NCI-H1048 (cell line): Measurements from ENCODE around the gene TUBGCP6.

Experiments
- DNase-seq: peaks from one replicate; lab custom pipeline; 2025; lab: John Stamatoyannopoulos, UW

Gene TUBGCP6

DNA sequence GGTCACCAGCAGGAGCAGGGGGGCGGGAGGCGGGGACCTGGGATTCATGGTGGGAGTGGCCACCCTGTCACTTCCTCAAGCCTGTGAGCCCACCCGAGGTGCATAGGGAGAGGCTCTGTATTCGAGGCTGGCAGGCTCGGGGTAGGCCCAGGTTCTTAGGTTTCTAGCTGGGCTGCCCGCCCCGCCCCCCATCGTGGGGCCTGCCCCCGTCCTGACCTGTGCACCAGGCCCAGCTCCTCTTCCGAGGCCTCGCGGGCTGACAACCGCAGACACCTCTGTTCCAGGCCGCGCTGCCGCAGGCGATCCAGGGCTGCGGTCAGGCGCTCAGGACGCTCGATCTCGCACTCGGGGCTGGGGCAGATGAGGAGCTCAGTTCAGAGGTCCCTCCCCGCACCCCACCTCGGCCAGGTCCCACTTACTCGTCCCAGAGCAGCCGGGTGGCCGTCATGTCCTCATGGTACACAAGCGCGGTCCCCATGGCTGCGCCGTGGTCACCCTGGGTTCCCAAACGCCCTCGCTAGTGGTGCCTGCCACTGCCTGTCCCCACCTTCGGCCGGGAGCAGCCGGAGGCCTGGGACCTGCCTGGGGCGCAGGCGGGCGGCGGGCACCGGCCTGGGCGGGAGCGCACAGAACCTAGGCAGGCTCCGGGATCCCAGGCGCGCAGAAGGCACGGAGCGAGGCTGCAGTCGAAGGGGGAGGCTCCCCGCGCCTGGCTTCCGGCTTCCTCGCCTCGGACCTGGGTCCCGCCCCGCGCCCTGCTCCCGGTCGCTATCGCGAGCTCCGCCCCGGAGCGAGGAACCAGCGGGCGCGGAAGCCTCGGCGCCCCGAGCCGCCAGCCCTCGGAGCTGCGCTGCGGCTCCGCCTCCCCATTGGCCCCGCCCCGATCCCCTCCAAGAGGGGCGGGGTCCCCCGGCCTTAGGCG is 6.0 kb upstream of the TUBGCP6 start, which contains the start of gene HDAC10:
Gene HDAC10, minus strand, starts transcription at position 711 of the 922 bp plus-strand sequence. Its CDS starts 233 bp downstream, at position 478.
- peak; percentile 73 for DNase-seq

DNA sequence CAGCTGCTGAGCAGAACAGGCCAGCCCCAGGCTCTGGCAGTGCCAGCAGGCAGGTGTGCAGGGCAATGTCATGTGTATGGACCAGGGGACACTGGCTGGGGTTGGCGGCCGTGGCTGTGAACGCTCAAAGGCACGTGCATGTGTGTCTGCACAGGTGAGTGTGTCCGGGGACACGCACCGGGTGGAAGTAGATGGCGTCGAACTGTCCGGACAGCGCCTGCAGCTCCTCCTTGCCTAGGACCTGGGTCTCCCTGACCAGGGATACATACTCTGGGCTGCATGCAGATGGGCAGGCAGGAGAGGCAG is 5.4 kb upstream of the TUBGCP6 start:
- no peak for DNase-seq

DNA sequence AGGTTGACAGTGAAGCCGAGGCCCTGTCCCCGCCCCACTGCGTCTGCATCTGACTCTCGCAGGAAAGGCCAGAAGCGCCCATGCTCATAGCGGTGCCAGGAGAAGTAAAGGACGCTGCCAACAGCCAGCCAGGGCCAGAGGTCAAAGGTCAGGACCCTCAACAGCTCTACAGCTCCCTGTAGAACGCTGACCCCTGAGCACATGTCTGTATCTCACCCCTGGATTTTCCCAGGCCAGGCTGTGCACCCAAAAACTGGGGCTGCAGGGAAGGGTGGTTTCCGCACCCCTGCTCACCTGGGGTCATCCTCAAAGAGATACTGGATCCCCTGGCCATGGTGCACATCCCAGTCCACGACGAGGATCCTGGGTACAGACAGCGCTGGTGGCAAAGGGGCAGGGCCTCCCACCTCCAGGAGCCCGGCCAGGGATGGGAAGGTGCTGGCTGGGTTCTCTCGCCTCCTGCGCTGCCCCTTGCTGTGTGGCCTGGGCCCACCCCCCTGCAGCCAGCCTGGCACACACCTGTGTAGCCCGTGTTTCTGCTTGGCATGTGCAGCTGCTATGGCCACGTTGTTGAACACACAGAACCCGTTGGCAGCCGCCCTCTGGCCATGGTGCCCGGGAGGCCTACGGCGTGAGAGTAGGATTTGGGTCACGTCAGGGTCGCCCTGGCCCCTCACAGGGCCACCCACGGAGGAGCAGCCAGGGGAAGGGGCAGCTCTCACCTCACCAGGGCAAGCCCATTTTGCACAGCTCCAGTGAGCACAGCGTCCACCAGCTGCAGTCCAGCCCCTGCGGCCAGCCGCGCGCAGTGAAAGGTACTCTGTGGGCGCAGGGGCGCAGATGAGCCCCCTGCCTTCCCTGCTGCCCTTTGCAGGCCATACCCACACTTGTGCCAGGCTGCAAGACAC is 4.8 kb upstream of the TUBGCP6 start:
- no peak for DNase-seq

DNA sequence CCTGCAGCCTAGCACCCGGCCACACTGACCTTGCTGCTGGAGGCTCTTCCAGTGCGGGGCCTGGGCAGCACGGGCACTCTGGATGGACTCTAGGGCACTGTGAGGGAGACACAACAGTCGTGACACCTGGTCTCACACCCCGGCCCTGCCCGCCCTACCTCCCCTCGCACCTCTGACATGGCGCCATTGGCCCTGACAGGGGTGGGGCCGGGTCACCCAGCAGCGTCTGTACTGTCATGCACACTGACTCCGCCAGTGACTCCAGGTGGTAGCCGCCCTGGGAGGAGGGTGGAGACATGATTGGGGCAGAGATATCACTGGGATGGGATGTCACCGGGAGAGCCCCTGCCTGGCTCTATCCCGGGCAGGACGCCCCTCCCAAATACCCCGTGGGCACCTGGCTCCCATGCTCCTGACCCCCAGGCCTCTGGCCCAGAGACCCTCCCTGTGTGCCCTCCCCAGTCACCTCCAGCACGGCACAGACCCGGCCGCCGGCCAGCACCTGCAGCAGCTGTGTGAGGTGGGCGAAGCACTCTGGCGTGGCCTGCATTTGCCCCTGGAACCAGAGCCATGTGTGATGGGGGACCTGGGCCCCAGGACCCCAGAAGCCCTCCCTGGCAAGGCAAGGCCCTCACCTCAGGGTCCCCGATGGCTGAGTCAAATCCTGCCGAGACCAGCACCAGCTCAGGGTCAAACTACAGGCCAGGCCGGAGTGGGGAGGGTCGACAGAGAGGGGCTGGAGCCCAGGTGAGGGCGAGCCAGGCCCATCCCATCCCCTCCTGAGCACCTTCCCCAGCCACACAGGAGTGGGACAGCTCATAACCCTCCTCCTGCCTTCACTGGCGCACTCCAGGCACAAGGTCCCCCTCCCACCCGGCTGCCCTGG is 3.6 kb upstream of the TUBGCP6 start:
- DNase-seq = no peak

DNA sequence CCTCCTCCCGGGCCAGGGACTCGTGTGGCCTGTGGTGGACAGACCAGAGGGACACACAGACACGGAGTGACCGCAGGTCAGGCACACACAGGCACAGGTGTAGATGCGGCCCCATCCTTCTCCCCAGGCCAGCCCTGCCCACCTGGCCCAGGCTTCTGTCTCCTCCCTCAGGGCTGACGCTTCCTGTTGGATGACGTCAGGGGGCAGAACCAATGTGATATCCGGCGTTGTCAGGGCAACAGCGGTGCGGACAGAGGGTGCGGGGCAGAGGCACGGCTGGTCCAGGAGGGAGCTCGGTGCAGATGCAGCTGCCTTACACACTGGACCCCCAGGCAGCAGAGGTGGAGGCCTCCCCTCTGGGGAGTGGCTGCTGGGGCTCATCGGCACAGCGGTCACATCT is 2.9 kb upstream of the TUBGCP6 start:
- DNase-seq = no peak

DNA sequence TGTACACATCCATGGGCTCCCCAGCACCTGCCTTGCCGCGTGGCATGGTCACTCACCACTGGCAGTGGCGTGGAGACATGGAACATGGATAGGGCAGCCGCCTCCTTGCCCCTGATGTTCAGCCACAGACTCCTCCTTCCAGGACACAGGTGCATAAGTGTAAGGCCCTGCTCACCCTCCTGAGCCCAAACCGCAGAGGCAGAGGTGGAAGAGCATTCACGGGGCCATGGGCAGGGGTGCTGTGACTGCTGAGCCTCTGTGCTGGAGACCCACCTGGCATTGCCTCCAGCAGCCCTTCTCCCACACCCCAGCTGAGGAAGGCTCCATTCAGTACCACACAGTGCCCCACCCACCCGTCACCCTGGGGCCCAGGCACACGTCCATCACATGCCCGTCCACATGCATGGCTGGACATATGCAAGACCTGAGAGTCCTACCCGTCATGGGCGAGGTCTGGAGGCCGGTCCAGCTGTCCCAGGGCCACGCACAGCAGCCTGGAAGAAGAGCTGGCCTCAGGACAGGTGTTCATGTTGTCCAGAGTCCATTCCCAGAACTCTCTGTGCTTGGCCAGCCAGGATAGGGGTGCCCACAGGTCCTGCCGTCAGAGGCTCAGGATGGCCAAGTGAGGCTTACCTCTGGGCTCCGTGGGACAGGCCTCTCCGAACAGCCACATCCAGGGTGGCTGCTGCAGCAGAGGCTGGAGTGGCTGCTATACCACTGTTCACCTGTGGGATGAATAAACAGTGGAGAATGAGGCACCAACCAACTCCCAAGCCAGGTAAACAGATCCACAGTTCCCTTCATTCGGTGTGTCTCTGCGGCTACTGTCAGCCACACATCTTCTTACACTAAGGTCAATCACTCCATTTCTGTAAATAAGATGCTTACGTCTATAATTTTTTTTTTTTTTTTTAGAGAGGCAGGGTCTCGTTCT is 1.7 kb upstream of the TUBGCP6 start:
- DNase-seq = no peak

DNA sequence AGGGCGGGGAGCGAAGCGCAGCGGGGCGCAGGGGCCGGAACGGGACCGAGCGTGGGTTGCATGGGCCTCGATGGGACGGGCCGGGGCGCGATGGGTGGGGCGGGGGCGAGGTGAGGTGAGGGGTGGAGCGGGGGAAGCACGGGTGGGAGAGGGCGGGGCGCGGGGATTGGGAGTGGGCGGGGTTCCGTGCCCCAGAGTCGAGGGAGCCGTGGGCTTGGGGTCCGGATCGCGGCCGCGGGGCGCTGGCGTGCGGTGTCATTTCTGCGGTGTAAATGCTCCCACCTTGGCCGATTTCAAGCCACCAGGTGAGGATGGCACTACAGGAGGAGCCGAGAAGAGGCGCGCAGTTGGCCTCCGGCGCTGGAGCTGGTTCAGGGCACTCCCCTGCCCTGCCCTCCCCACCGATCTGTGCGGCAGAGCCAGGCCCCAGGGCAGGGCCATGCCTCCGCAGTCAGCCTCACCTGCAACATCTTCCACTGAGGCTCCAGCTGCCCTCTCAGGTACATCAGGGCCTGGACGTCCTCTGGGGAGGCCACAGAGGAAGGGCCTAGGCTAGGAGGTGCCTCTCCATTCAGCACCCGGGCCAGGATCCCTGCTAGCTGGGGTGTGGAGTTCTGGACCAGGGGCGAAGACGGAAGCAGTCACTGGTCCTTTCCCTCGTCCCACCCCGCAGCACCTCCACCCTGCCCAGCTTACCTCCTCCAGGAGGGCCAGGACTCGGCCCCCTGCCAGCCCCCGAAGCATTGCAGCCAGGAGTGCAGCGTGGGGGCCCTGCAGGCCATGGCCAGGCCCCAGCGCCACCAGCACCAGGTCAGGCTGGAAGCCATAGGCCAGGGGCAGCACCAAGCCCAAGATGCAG is 620 bp upstream of the TUBGCP6 start:
- DNase-seq = no peak

DNA sequence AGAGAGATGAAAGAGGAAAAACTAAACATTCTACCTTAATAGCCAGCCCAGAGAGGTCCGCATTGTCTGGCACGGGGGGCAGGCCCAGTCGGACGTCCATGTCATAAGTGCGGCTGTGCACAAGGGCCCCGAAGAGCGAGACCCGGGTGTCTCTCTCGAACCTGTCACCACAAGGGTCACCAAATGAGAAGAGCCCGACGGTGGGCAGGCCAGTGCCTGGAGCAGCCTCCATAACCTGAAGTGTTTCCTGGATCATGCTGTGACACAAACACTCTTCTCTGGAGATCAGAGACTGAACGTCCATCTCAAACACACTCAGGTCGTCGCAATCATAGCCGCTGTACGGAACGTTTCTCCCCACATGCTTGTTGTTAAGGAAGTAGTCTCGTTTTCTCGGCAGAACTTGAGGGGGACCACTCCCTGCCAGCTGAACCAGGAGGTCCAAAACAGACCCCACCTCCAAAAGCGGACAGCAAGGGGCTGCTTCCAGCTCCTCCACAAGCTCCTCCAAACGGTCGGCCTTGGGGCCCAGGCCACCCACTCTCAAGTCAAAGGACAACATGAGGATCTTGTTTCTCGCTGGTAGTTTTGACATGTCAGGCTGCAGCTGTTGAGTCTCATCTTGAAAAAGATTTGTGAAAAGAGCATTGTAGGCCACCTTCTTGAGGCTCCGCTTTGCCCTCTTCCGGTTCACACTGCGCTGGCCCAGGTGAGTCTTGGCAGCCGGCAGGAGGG is 971 bp downstream of the TUBGCP6 start:
- no peak for DNase-seq

DNA sequence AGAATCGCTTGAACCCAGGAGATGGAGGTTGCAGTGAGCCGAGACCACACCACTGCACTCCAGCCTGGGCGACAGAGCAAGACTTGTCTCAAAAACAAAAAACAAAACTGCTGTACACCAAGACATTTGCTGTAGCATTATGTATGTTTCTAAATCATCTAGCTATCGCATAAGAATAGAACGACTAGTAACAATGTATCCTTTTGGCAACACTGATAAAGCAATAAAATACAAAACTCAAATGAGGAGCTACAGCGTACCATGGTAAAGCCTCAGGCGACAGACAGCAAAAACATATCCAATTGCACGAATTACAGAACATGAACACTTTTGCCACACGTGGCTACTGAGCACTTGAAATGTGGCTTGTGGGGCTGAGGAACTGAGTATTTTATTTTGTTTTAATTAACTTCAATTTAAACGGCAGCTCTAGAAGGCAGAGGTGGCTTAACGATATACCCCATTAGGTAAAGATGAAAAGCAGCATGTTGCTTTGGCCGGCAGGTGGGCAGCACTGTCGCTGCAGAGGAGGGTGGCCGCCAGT is 2.3 kb downstream of the TUBGCP6 start:
- DNase-seq = no peak

DNA sequence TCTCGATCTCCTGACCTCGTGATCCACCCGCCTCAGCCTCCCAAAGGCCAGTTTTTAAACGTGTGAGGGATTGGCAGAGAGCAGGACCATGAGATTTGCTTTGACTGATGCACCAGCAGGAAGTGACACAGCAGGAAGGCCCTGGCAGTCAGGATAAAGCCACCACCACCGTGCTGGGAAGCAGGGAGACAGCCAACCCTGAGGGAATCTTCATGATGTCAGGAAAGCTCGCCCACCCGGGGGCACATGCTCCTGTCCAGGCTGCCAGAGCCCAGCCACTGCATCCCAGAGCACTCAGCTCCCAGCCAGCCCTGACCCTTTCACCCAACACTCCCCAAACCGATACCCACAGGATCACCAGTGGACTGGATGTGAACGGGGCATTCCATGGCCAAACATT is 6.1 kb downstream of the TUBGCP6 start:
- no peak for DNase-seq

DNA sequence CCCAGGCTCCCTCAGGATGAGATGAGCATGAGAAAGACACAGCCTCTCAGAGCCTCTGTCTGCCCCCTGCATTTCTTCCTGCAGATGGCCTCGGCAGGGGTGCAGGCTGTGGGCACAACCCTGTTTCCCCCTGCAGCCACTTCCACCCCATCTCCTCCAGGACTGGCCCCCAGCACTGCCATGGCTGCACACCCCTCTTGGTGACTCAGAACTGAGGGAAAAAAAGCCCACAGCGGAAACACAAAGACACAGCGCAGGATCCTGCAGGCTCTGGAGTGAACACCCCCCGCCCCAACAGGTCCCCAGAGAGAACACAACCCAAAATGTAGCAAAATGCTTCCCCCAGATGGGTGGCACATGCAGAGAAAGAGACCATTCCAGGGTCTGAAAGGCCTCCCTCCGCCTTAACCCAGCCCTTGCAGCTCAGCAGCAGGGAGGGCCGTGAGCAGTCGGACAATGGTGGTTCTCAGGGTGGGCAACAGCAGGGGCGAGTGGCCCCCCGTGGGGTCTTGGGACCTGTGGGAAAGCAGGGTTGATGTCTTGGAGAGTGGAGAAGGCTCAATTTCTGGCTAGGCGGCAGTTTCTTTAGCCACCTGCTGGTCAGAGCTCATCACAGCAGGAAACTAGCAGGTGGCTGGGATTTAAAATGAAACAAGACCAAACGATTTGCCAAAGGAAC is 8.0 kb downstream of the TUBGCP6 start:
- DNase-seq = no peak

DNA sequence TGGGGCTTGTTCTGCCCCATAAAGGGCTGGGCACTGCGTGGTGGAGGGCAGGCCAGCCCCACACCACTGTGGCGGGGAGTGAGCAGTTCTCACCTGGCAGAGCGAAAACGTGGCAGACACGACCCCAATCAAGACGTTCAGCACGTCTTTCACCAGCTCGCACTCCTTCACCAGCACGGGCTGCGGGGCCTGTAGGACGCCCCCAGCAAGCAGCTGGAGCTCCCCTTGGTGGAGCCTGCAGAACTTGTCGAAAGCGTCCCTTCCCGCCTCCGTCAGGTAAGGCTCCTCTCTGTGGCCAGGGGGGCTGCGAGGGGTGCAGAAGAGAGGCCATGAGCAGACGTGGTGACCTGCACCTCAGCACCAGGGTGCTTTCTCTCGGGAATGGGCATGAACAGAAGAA is 11.6 kb downstream of the TUBGCP6 start:
- no peak for DNase-seq

DNA sequence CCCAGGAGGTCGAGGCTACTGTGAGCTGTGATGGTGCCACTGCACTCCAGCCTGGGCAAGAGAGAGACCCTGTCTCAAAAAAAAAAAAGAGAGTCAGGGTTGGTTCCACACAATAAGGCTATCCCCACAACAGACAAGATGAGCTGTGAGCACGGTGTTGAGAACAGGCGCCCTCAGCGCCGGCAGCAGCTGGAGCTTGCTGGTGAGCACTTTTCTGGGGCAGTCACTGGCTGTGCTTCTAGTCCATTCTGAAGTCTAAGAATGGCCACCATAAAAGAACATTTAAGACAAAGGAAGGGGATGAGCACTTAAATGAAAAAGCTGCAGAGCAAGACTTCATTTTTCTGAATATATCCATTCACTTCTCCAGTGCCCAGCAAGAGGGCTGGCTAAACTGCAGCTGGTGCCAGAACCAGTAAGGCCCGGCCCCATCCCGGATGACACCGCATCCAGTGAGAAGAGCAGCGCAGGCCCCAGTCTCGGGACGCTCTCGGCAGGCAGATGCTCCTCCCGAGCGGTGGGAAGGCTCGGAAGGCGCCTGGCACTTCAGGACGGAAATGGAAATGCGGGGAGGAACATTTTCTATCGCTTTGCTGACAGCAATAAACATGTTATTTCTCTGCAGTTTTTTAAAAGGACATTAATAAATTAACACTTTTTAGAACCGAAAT is 12.2 kb downstream of the TUBGCP6 start:
- DNase-seq = no peak

DNA sequence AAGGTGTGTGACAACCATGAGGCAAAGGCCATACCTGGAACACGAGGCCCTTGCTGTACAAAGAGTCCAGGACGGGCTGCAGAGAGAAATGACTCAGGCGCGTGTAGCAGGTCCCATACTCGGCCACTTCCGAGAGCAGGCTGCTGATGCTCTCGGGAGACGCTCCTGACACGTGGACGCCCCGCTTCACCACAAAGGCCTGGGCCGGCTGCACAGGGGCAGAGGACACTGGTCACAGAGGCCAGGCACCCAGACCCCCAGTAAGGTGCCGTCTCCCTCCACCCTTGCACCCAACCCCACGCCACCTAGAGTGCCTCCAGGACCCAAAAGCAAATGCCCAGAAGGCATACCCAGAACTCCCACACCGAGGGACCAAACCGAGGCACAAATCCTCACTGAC is 15.5 kb downstream of the TUBGCP6 start:
- DNase-seq = no peak

DNA sequence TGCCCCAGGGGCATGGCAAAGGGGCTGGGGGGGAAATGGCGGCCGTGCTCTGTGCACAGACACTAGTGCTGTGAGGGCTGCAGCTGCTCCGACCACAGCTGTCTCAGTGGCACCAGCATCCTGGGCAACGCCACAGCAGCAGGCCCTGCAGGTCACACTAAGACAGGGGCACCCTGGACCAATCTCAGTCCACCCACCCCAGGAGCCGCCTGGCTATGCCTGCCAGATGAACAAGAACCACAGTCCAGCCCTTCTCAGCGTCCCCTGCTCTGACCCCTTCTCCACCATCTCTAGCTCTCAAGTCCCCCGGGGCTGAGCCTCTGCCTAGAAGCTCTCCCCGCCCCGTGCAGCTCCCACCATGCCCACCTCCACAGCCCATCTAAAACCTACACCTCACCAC is 16.5 kb downstream of the TUBGCP6 start:
- DNase-seq = no peak

DNA sequence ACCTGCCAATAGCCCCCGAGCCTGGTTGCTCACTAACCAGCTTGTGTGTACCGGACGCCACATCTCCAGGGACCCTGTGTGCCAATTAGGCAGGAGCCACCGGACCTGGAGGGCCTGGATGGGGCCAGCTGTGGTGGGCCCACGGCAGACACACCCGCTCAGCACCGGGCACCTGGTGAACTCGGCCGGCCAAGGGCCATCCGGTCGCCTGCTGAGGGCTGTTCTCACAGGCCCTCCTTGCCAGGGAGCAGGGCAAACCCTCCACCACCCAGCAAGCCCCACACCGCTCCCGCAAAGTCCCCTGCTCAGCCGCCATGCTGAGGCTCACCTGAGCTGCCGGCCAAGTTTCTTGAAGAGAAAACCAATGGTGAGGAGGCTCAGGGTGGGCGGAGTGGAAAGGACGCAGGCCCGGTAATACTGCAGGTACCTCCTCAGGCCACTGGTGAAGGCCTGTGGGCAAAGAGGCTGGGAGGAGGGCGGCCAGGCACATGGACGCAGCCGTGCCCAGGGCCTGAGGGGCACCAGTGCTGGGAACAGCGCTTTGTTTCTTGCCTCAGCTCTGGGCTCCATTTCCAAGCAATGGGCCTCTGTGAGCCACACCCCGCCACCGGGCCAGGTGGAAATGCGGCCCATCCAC is 17.1 kb downstream of the TUBGCP6 start:
- DNase-seq = no peak

DNA sequence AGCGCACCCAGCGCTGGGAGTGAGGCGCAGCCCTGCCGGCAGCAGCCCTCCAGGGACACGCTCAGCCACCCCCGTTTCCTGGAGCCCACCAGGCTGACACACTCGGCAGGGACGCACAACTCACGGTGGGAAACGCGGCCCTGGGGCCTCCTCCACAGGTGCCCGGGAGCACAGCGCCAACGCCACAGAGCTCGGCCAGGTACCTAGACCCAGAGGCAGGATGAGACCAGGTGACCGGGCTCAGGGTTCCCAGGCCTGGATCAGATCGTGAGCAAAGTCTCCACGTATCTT is 18.0 kb downstream of the TUBGCP6 start:
- no peak for DNase-seq
